Hindlimb muscle (tissue), 1 donor: ENCODE results near the gene SPACA4. TPM values are rescaled to one million over a fixed set of nuclear protein-coding genes. Genes with fewer than 3 reads are reported as not detected.

Experiments
- DNase-seq: peaks from one replicate; pipeline ENCODE4 v3.0.0-alpha.2; 2013
- polyA plus RNA-seq: library from polyadenylated mRNA; unstranded; fragments of 120-200 nt; gene quantifications from one replicate; pipeline ENCODE4 v1.2.1, GENCODE V29; 2013; ENCODE audit not compliant: insufficient read length

SPACA4 gene
- polyA plus RNA-seq, 1 donor, result not detected

DNA sequence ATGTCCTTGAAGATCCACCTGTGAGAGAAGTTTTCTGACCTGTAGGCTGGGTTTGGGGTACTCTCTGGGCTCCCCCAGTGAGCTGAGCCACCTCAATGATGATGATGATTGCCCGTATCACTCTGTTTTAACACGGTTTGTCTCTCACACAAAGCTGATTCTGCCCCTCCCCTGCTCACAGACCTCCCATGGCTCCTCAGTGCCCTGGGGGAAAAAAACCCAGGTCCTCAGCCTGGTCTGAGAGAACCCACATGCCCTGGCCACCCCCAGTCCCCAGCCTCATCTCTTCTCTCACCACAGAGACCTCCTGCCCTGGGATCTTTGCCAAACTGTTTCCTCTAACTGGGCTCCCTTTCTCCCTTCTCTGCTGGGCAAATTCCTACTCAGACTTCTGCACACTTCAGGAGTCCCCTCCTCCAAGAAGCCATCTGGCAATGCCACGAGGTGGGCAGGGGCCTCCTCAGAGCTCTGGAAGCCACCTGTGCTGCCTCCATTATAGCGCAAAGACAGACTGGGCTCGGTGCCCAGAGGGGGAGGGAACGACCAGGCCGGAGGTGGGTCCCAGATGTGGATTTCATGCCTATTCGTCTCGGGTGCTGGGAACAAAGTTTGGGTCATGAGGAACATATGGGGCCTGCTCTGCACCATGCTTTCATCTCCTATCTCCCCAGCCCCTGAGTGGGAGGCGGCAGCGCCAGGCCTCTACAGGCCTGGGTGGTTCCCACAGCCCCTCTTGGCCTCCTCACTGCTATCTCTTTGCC, 47.9 kb downstream of the SPACA4 start:
- no peak for DNase-seq

- DNase-seq, result no peak
These were observed 50.4 kb downstream of the SPACA4 start for GRCh38 chr19:48656840-48657474.

Other genes with a start within 250 kb of the SPACA4 start
- gene TMEM143, start 242.8 kb upstream of the SPACA4 start, polyA plus RNA-seq, result 20.6 TPM
- gene SYNGR4, start 242.4 kb upstream of the SPACA4 start, polyA plus RNA-seq, result not detected
- 125 TPM for gene KDELR1, start 215.2 kb upstream of the SPACA4 start, polyA plus RNA-seq
- 2.5 TPM for gene GRIN2D, start 213.1 kb upstream of the SPACA4 start, polyA plus RNA-seq
- 26.2 TPM for gene GRWD1, start 160.8 kb upstream of the SPACA4 start, polyA plus RNA-seq
- gene KCNJ14, start 151.2 kb upstream of the SPACA4 start, polyA plus RNA-seq, result 1.2 TPM
- 49.3 TPM for gene CYTH2, start 137.4 kb upstream of the SPACA4 start, polyA plus RNA-seq
- gene LMTK3, start 94.9 kb upstream of the SPACA4 start, polyA plus RNA-seq, result 0.09 TPM
- gene SULT2B1, start 54.6 kb upstream of the SPACA4 start, polyA plus RNA-seq, result 0.32 TPM
- 0.44 TPM for gene FAM83E, start 8.3 kb downstream of the SPACA4 start, polyA plus RNA-seq
- 1,775 TPM for gene RPL18, start 12.4 kb downstream of the SPACA4 start, polyA plus RNA-seq
- gene SPHK2, start 12.8 kb downstream of the SPACA4 start, polyA plus RNA-seq, result 10.7 TPM
- gene DBP, start 30.6 kb downstream of the SPACA4 start, polyA plus RNA-seq, result 7.9 TPM
- gene CA11, start 39.4 kb downstream of the SPACA4 start, polyA plus RNA-seq, result 7.8 TPM
- 0.72 TPM for gene NTN5, start 66.3 kb downstream of the SPACA4 start, polyA plus RNA-seq
- 1.2 TPM for gene FUT2, start 89.2 kb downstream of the SPACA4 start, polyA plus RNA-seq
- 192 TPM for gene MAMSTR, start 113.0 kb downstream of the SPACA4 start, polyA plus RNA-seq
- 32.8 TPM for gene RASIP1, start 133.9 kb downstream of the SPACA4 start, polyA plus RNA-seq
- gene IZUMO1, start 140.2 kb downstream of the SPACA4 start, polyA plus RNA-seq, result 0.96 TPM
- 1.2 TPM for gene FUT1, start 145.9 kb downstream of the SPACA4 start, polyA plus RNA-seq
- gene FGF21, start 148.8 kb downstream of the SPACA4 start, polyA plus RNA-seq, result not detected
- gene BCAT2, start 204.3 kb downstream of the SPACA4 start, polyA plus RNA-seq, result 28.5 TPM
- 3.8 TPM for gene HSD17B14, start 229.7 kb downstream of the SPACA4 start, polyA plus RNA-seq